ENCODE results near the gene ZNF772. TPM values are rescaled to one million over a fixed set of nuclear protein-coding genes. Genes with fewer than 3 reads are reported as not detected.
"Not testable (repeated sequence)": the region's sequence is repeated elsewhere in the genome, so short reads cannot be mapped to it uniquely, and the experiment has no call there.

ZNF772 gene
- total RNA-seq (10 to 100 TPM in 2 of 5 experiments, 1 to 10 TPM in 3; 1.5 to 20.5 (median 4.3) TPM), polyA plus RNA-seq (1 to 10 TPM; 5.2 to 5.4 TPM), total RNA-seq (4.7 reads per million, percentile 23 among the genes with 10 or more reads in this experiment)

GRCh38 chr19:57477191-57478008, at the start of gene ZNF772:
Gene ZNF772, minus strand, starts transcription at chr19:57477566. Its CDS starts 257 bp downstream, at chr19:57477309.
- Histone ChIP-seq H3K9me3 (ENCODE audit: control insufficient read depth in 2 of 3, low read length in 3 of 3) (peaks cover 4 to 66% (median 44%) of the 10 kb centered on the region in 3 experiments), H3K27me3 (ENCODE audit: control insufficient read depth in 2 of 2, insufficient read depth in 2 of 2, low read length in 2 of 2) (no peaks in the 10 kb centered on the region), H3K36me3 (ENCODE audit: control insufficient read depth in 2 of 3, insufficient read depth in 3 of 3, low read length in 3 of 3) (peaks cover 0 to 34% (median 13%) of the 10 kb centered on the region in 3 experiments), H3K4me3 (ENCODE audit: low read length) (peak within 1 kb of the TSS; percentile 80), H3K27ac (ENCODE audit: low read depth, low read length) (peak within 1 kb of the TSS; percentile 77), H3K4me1 (ENCODE audit: control insufficient read depth in 2 of 2, insufficient read depth in 2 of 2, low read length in 2 of 2) (peaks cover 5 to 12% of the 10 kb centered on the region in 2 donors)
- H3K27me3 Mint-ChIP-seq, result peaks cover 0 to 7% (median 0%) of the 10 kb centered on the region in 5 donors
- peak; percentile 99 for ATAC-seq
- H3K4me1 Mint-ChIP-seq, result peaks cover 10 to 26% (median 19%) of the 10 kb centered on the region in 7 donors
- POLR2A ChIA-PET, result interaction anchor here (0.6 to 1.4 kb wide), 4 partner anchors 9 to 88 kb away, joined by 3 to 4 read pairs (median 3); partner anchors contain the start of gene ZNF548
- H3K36me3 Mint-ChIP-seq, result peaks cover 41 to 63% (median 57%) of the 10 kb centered on the region in 5 donors
- intact Hi-C loops (cut with micrococcal nuclease), result loop anchor here (1.0 to 10.0 kb wide), 22 partner anchors 10 to 1163 kb away; partner anchors contain the start of genes ZNF416 (in 2 of the 2), ZNF419 (in 2 of the 2), ZNF671 (in 2 of the 2) and ZNF749 (in 2 of the 2)
- H3K9me3 Mint-ChIP-seq, result peaks cover 23 to 87% (median 57%) of the 10 kb centered on the region in 11 donors
- CTCF ChIA-PET, result no interaction called here
- peak within 1 kb of the TSS; percentile 87 to 95 (median 92) for H3K4me3 Mint-ChIP-seq
- peak; percentile 55 to 96 (median 88) for DNase-seq
- H3K27ac Mint-ChIP-seq, result peak within 1 kb of the TSS; percentile 84 to 96 (median 89)

- H3K4me1 ChIP-seq (ENCODE audit: control insufficient read depth in 2 of 2, insufficient read depth in 2 of 2, low read length in 2 of 2); H3K27me3 ChIP-seq (ENCODE audit: control insufficient read depth in 2 of 2, insufficient read depth in 2 of 2, low read length in 2 of 2); H3K4me3 Mint-ChIP-seq; H3K27me3 Mint-ChIP-seq; H3K27ac Mint-ChIP-seq; POLR2A ChIA-PET; H3K4me1 Mint-ChIP-seq; H3K27ac ChIP-seq (ENCODE audit: low read depth, low read length); H3K4me3 ChIP-seq (ENCODE audit: low read length); ATAC-seq; intact Hi-C loops (cut with micrococcal nuclease); DNase-seq; CTCF ChIA-PET: not testable (repeated sequence)
- Histone ChIP-seq H3K9me3 (ENCODE audit: control insufficient read depth in 2 of 3, low read length in 3 of 3) (peaks cover 9 to 58% (median 15%) of the 10 kb centered on the region in 3 experiments), H3K36me3 (ENCODE audit: control insufficient read depth in 2 of 3, insufficient read depth in 3 of 3, low read length in 3 of 3) (peaks cover 0 to 46% (median 4%) of the 10 kb centered on the region in 3 experiments)
- H3K36me3 Mint-ChIP-seq, result peaks cover 27 to 66% (median 56%) of the 10 kb centered on the region in 5 donors
- H3K9me3 Mint-ChIP-seq, result peaks cover 8 to 90% (median 54%) of the 10 kb centered on the region in 11 donors
Measured at GRCh38 chr19:57518021-57518420, 40.7 kb upstream of the ZNF772 start.

GRCh38 chr19:57515255-57515654, 37.9 kb upstream of the ZNF772 start:
- no peaks in the 10 kb centered on the region for H3K27me3 ChIP-seq (ENCODE audit: control insufficient read depth in 2 of 2, insufficient read depth in 2 of 2, low read length in 2 of 2)

GRCh38 chr19:57512845-57513244, 35.5 kb upstream of the ZNF772 start:
- no peak overlapping the region for H3K27ac Mint-ChIP-seq
- intact Hi-C loops (cut with micrococcal nuclease), result no loop called here
- Histone ChIP-seq H3K27ac (ENCODE audit: low read depth, low read length) (no peak overlapping the region), H3K4me3 (ENCODE audit: low read length) (peak overlapping the region; percentile 25), H3K36me3 (ENCODE audit: control insufficient read depth in 2 of 3, insufficient read depth in 3 of 3, low read length in 3 of 3) (peaks cover 0 to 61% (median 4%) of the 10 kb centered on the region in 3 experiments), H3K4me1 (ENCODE audit: control insufficient read depth in 2 of 2, insufficient read depth in 2 of 2, low read length in 2 of 2) (no peaks in the 10 kb centered on the region), H3K27me3 (ENCODE audit: control insufficient read depth in 2 of 2, insufficient read depth in 2 of 2, low read length in 2 of 2) (no peaks in the 10 kb centered on the region), H3K9me3 (ENCODE audit: control insufficient read depth in 2 of 3, low read length in 3 of 3) (peaks cover 11 to 80% (median 26%) of the 10 kb centered on the region in 3 experiments)
- H3K4me3 Mint-ChIP-seq, result no peak overlapping the region
- ChIA-PET POLR2A (no interaction called here), CTCF (no interaction called here)
- ATAC-seq (no peak), DNase-seq (no peak)
- H3K36me3 Mint-ChIP-seq, result peaks cover 45 to 82% (median 79%) of the 10 kb centered on the region in 5 donors
- no peaks in the 10 kb centered on the region for H3K27me3 Mint-ChIP-seq
- peaks cover 17 to 93% (median 68%) of the 10 kb centered on the region in 11 donors for H3K9me3 Mint-ChIP-seq
- no peaks in the 10 kb centered on the region for H3K4me1 Mint-ChIP-seq

More at GRCh38 chr19:57515255-57515654, 37.9 kb upstream of the ZNF772 start:
- Mint-ChIP-seq H3K27me3 (no peaks in the 10 kb centered on the region), H3K36me3 (peaks cover 36 to 76% (median 64%) of the 10 kb centered on the region in 5 donors), H3K27ac (no peak overlapping the region), H3K4me1 (no peaks in the 10 kb centered on the region), H3K9me3 (peaks cover 16 to 92% (median 61%) of the 10 kb centered on the region in 11 donors), H3K4me3 (no peak overlapping the region)
- Histone ChIP-seq H3K4me1 (ENCODE audit: control insufficient read depth in 2 of 2, insufficient read depth in 2 of 2, low read length in 2 of 2) (no peaks in the 10 kb centered on the region), H3K27ac (ENCODE audit: low read depth, low read length) (no peak overlapping the region), H3K4me3 (ENCODE audit: low read length) (no peak overlapping the region), H3K9me3 (ENCODE audit: control insufficient read depth in 2 of 3, low read length in 3 of 3) (peaks cover 11 to 74% (median 18%) of the 10 kb centered on the region in 3 experiments), H3K36me3 (ENCODE audit: control insufficient read depth in 2 of 3, insufficient read depth in 3 of 3, low read length in 3 of 3) (peaks cover 0 to 52% (median 4%) of the 10 kb centered on the region in 3 experiments)
- ChIA-PET POLR2A (interaction anchor here (1.7 kb wide), 1 partner anchor 14 kb away, joined by 3 read pairs; no protein-coding TSS in a partner anchor), CTCF (no interaction called here)
- intact Hi-C loops (cut with micrococcal nuclease), result no loop called here
- ATAC-seq, result no peak
- DNase-seq, result no peak

GRCh38 chr19:57511484-57511883, 34.1 kb upstream of the ZNF772 start:
- H3K9me3 ChIP-seq (ENCODE audit: control insufficient read depth in 2 of 3, low read length in 3 of 3), result peaks cover 11 to 83% (median 32%) of the 10 kb centered on the region in 3 experiments
- Mint-ChIP-seq H3K36me3 (peaks cover 47 to 81% (median 79%) of the 10 kb centered on the region in 5 donors), H3K9me3 (peaks cover 17 to 92% (median 73%) of the 10 kb centered on the region in 11 donors), H3K4me1 (no peaks in the 10 kb centered on the region), H3K27ac (no peak overlapping the region), H3K27me3 (no peaks in the 10 kb centered on the region), H3K4me3 (no peak overlapping the region)
- CTCF ChIA-PET, result interaction anchor here (0.7 kb wide), 1 partner anchor 490 kb away, joined by 4 read pairs; no protein-coding TSS in a partner anchor
- H3K4me3 ChIP-seq (ENCODE audit: low read length), result no peak overlapping the region
- H3K36me3 ChIP-seq (ENCODE audit: control insufficient read depth in 2 of 3, insufficient read depth in 3 of 3, low read length in 3 of 3), result peaks cover 11 to 62% (median 15%) of the 10 kb centered on the region in 3 experiments
- no peak for DNase-seq
- no peaks in the 10 kb centered on the region for H3K27me3 ChIP-seq (ENCODE audit: control insufficient read depth in 2 of 2, insufficient read depth in 2 of 2, low read length in 2 of 2)
- no peak for ATAC-seq
- no peaks in the 10 kb centered on the region for H3K4me1 ChIP-seq (ENCODE audit: control insufficient read depth in 2 of 2, insufficient read depth in 2 of 2, low read length in 2 of 2)
- POLR2A ChIA-PET, result no interaction called here
- no peak overlapping the region for H3K27ac ChIP-seq (ENCODE audit: low read depth, low read length)
- intact Hi-C loops (cut with micrococcal nuclease), result no loop called here

GRCh38 chr19:57506163-57506562, 28.8 kb upstream of the ZNF772 start:
- no peaks in the 10 kb centered on the region for H3K27me3 ChIP-seq (ENCODE audit: control insufficient read depth in 2 of 2, insufficient read depth in 2 of 2, low read length in 2 of 2)
- intact Hi-C loops (cut with micrococcal nuclease), result no loop called here
- H3K4me3 Mint-ChIP-seq, result peak overlapping the region in 2 of 10 donors; percentile 52 to 64
- H3K36me3 ChIP-seq (ENCODE audit: control insufficient read depth in 2 of 3, insufficient read depth in 3 of 3, low read length in 3 of 3), result peaks cover 23 to 69% (median 34%) of the 10 kb centered on the region in 3 experiments
- DNase-seq (no peak), ATAC-seq (no peak)
- CTCF ChIA-PET, result no interaction called here
- no peak overlapping the region for H3K4me3 ChIP-seq (ENCODE audit: low read length)
- H3K9me3 Mint-ChIP-seq, result peaks cover 19 to 93% (median 66%) of the 10 kb centered on the region in 11 donors
- peaks cover 47 to 88% (median 82%) of the 10 kb centered on the region in 5 donors for H3K36me3 Mint-ChIP-seq
- H3K4me1 Mint-ChIP-seq, result peaks cover 7 to 21% (median 16%) of the 10 kb centered on the region in 7 donors
- H3K27me3 Mint-ChIP-seq, result no peaks in the 10 kb centered on the region
- POLR2A ChIA-PET, result no interaction called here
- H3K27ac ChIP-seq (ENCODE audit: low read depth, low read length), result no peak overlapping the region
- H3K4me1 ChIP-seq (ENCODE audit: control insufficient read depth in 2 of 2, insufficient read depth in 2 of 2, low read length in 2 of 2), result peaks cover 0 to under 1% of the 10 kb centered on the region in 2 donors
- peaks cover 0 to 66% (median 23%) of the 10 kb centered on the region in 3 experiments for H3K9me3 ChIP-seq (ENCODE audit: control insufficient read depth in 2 of 3, low read length in 3 of 3)
- no peak overlapping the region for H3K27ac Mint-ChIP-seq
